ENCODE data around the gene ZNF341. TPM values are rescaled to one million over a fixed set of nuclear protein-coding genes. Genes with fewer than 3 reads are reported as not detected.
A peak's percentile ranks its signal among the peaks of the same experiment; 100 is the strongest.

The ZNF341 gene
- total RNA-seq, 1 donor from 2014 or later = 4.2 TPM

GRCh38 chr20:33686984-33687366, 44.8 kb upstream of the ZNF341 start:
- Histone ChIP-seq H3K4me1 (peaks cover 19% of the 10 kb centered on the region), H3K27me3 (no peaks in the 10 kb centered on the region), H3K9me3 (no peaks in the 10 kb centered on the region), H3K27ac (peak overlapping the region; percentile 68), H3K36me3 (no peaks in the 10 kb centered on the region), H3K4me3 (peak overlapping the region; percentile 35 to 59)
- TF ChIP-seq POLR2AphosphoS5 (IDR thresholded peaks at IDR 0.05; ENCODE audit: insufficient read depth in 1 of 2, low read depth in 1 of 2) = no peak
- no peak for TF ChIP-seq POLR2A (IDR thresholded peaks at IDR 0.05)
- no peak for TF ChIP-seq CTCF (IDR thresholded peaks at IDR 0.05)
- intact Hi-C loops (cut with DNase I) = no loop called here
- no peak for DNase-seq (ENCODE audit: extremely low spot score in 2 of 2)

- TF ChIP-seq POLR2A (IDR thresholded peaks at IDR 0.05) = no peak
- TF ChIP-seq CTCF (IDR thresholded peaks at IDR 0.05) = no peak
- no peak for TF ChIP-seq POLR2AphosphoS5 (IDR thresholded peaks at IDR 0.05; ENCODE audit: insufficient read depth in 1 of 2, low read depth in 1 of 2)
- Histone ChIP-seq H3K9me3 (no peaks in the 10 kb centered on the region), H3K4me3 (no peak overlapping the region), H3K4me1 (peaks cover 19% of the 10 kb centered on the region), H3K36me3 (no peaks in the 10 kb centered on the region), H3K27ac (no peak overlapping the region), H3K27me3 (no peaks in the 10 kb centered on the region)
- intact Hi-C loops (cut with DNase I) = no loop called here
- DNase-seq (ENCODE audit: extremely low spot score in 2 of 2) = no peak
Measured at GRCh38 chr20:33687370-33687915, 44.4 kb upstream of the ZNF341 start.

- no peak overlapping the region for H3K27ac ChIP-seq
Measured at GRCh38 chr20:33687993-33688937, 43.5 kb upstream of the ZNF341 start.

GRCh38 chr20:33688938-33689424, 42.8 kb upstream of the ZNF341 start:
- H3K36me3 ChIP-seq = no peaks in the 10 kb centered on the region
- no peak overlapping the region for H3K27ac ChIP-seq
- no peaks in the 10 kb centered on the region for H3K9me3 ChIP-seq
- no peak for DNase-seq (ENCODE audit: extremely low spot score in 2 of 2)
- H3K4me1 ChIP-seq = peaks cover 24% of the 10 kb centered on the region
- no peak overlapping the region for H3K4me3 ChIP-seq
- intact Hi-C loops (cut with DNase I) = no loop called here
- no peak for TF ChIP-seq POLR2A (IDR thresholded peaks at IDR 0.05)
- no peak for TF ChIP-seq POLR2AphosphoS5 (IDR thresholded peaks at IDR 0.05; ENCODE audit: insufficient read depth in 1 of 2, low read depth in 1 of 2)
- no peak for TF ChIP-seq CTCF (IDR thresholded peaks at IDR 0.05)
- H3K27me3 ChIP-seq = no peaks in the 10 kb centered on the region

More at GRCh38 chr20:33687993-33688937, 43.5 kb upstream of the ZNF341 start:
- TF ChIP-seq CTCF (IDR thresholded peaks at IDR 0.05) (no peak), POLR2AphosphoS5 (IDR thresholded peaks at IDR 0.05; ENCODE audit: insufficient read depth in 1 of 2, low read depth in 1 of 2) (no peak), POLR2A (IDR thresholded peaks at IDR 0.05) (no peak)
- Histone ChIP-seq H3K4me1 (peaks cover 19% of the 10 kb centered on the region), H3K36me3 (no peaks in the 10 kb centered on the region), H3K27me3 (no peaks in the 10 kb centered on the region), H3K9me3 (no peaks in the 10 kb centered on the region), H3K4me3 (no peak overlapping the region)
- no peak for DNase-seq (ENCODE audit: extremely low spot score in 2 of 2)
- intact Hi-C loops (cut with DNase I) = no loop called here
